Stimulated activated naive CD4-positive, alpha-beta T cell treated with Interleukin-2 at 50 U/mL for 16 hours (primary cell): ENCODE results near the gene NEUROD1.

Source experiments
- DNase-seq: peaks from one replicate; lab custom pipeline; 2025; lab: John Stamatoyannopoulos, UW

NEUROD1 gene

GRCh38 chr2:181679544-181679979 is 755 bp downstream of the NEUROD1 start:
- no peak for DNase-seq

- no peak for DNase-seq
Measured at GRCh38 chr2:181678861-181679543, 1.3 kb downstream of the NEUROD1 start.

- peak; percentile 20 for DNase-seq
Measured at GRCh38 chr2:181677912-181678586, 2.3 kb downstream of the NEUROD1 start.

DNA sequence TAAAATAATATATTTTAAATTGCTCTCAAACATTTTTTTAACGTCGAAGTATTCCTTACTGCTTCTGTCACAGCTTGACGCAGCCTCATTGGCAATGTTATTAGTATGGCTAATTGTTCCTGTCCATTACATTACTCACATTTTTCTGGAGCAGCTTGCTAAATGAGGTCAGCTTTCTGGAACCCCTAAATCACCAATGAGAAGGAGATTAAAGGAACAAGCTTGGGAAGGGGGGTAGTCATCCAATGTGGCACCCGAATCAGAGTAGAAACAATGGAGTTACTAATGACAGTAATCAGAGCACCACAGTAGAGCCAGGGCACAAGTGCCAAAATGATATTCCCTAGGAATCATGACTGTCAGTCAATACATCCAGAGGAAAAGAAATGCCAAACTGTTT is 5.1 kb downstream of the NEUROD1 start:
- DNase-seq: no peak

DNA sequence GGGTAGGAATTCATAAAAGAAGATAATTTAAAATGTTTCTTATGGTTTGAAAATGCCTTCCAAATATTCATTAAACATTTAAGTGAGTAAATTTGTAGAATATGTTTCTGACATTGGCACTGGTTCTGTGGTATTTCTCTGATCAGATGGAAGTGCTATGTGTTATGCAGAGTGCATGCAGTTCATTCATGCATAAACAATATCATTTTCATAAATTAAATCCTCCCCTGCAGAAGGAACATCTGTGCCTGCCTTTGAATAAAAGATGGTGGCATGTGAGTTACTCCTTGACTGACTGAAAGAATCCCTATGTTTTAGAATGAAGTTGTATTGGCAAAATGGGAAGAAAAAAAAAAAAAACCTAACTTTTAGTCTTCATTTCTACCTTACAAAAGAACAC is 5.9 kb downstream of the NEUROD1 start:
- no peak for DNase-seq

DNA sequence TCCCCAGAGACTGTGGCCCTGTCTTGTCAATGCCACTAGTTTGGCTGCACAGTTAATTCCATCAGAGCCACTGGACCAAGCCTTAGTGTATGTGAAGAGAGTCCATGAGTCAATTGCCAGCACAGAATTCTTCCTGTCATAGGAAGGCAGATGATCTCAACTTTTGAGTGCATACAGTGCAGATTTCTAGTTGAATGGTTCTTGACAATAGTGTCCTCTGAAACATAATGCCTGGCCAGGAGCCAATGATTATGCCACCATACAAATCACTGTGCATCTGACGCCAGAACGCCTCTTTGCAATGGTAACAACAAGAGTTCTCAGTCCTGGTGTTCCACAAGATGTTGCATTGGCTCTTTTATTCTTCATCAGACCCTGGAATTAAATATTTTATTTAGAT is 7.1 kb downstream of the NEUROD1 start:
- DNase-seq: no peak

DNA sequence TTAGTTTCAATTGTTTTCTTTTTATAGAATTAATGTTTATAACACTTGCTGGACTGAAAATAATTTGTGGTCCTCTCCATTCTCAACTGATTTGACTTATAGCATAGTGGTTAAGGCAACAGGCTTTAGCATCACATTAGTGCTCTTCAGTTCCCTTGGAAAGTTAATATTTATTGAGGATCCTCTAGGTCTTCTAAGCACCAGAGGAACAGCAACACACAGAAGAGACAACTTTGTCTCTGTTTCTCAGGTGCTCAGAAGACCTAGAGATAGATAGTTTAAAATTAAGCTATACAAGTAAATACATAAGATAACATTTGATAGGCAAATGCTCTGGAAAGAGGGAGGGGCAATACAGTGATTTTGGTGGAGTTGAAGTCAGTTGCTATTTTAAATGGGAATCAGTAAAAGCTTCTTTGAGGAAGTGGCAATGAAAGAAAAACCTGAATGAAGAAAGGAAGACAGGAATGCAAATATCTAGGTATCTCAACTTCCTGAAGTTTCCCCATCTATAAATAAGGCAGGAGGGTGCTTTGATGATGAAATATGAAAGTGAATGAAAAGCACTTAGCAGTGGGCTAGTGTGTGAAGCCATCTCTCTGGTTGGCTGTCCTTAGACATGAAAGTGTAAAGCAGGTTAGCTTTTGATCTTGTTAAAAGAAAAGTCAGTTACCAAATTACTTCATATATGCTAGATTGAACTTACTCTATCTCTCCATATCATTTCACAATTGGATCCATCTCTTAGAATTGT is 7.9 kb downstream of the NEUROD1 start:
- DNase-seq: no peak

DNA sequence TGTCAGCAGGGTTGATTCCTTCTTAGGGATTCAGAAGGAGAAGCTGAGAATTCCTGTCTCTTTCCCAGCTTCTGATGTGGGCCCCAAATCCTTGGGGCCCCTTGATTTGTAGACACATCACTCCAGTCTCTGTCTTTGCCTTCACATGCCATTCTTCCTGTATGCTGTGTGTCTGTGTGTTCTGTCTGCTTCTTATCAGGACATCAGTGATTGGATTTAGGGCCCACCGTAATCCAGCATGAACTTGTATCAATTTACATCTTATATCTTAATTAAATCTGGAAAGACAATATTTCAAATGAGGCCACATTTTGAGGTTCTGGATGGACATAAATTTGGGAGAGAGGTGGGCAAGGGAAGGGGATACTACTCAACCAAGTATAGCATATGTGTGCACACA is 9.7 kb downstream of the NEUROD1 start:
- no peak for DNase-seq

DNA sequence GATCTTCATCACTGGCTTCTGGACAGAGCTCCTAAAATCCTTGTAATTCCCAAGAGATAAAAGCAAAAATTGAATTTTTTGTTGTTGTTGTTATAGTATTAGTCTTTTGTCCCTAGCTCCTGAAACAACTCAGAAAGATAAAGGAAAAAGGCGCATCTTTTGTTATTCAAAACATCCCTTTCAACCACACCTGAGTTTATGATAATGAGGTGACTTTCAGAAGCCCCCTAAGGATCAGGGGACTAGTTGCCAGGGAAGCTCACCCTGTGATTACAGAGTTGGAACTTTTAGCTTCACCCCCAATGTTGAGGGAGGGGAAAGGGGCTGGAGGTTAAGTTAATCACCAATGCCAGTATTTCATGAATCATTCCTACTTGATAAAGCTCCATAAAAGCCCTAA is 13.1 kb downstream of the NEUROD1 start:
- no peak for DNase-seq

DNA sequence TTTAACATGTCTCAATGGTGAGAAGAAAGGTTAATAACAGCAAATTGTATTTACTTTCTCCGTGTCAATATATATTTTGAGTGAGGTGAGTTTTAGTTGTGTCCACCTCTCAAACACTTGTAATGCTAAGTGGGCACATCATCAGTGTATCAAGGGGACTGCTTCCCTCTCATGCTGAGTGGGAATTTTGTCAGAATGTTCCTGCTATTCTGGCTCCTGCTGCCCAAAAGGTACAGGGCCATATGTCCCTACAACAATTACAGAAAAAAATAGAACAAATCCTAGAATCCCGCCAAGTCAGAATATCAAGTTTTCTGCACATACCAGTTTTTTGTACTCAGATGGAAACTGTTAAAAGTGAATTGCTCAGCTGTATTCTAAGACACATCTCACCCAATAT is 18.0 kb downstream of the NEUROD1 start:
- DNase-seq: no peak

GRCh38 chr2:181660181-181660580 is 20.1 kb downstream of the NEUROD1 start:
- no peak for DNase-seq

GRCh38 chr2:181658444-181658843 is 21.9 kb downstream of the NEUROD1 start:
- DNase-seq: no peak

DNA sequence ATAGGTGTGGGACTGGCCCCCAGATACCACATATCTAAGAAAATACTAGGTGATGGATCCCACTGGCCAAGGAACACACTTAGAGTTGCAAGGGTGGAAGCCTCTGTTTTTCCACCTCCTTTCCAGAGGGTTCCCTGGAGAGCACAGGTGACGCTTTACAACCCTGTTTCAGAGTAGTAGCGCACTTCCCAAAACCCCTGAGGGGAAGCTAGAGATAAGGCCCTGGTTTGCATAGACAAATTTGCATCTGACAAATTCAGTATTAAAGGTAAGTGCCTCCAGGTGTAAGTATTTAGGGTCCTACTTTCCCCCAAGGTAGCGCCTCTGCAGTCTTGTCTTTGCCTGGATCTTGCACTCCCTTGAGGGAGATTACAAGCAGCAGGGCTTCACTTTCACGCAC is 22.9 kb downstream of the NEUROD1 start:
- DNase-seq: no peak

- no peak for DNase-seq
Measured at GRCh38 chr2:181656450-181657291, 23.6 kb downstream of the NEUROD1 start, which contains the start of gene CERKL. CERKL (minus strand) TSS chr2:181657105; CDS start chr2:181657006, 99 bp downstream.

GRCh38 chr2:181655519-181655918 is 24.8 kb downstream of the NEUROD1 start:
- no peak for DNase-seq

DNA sequence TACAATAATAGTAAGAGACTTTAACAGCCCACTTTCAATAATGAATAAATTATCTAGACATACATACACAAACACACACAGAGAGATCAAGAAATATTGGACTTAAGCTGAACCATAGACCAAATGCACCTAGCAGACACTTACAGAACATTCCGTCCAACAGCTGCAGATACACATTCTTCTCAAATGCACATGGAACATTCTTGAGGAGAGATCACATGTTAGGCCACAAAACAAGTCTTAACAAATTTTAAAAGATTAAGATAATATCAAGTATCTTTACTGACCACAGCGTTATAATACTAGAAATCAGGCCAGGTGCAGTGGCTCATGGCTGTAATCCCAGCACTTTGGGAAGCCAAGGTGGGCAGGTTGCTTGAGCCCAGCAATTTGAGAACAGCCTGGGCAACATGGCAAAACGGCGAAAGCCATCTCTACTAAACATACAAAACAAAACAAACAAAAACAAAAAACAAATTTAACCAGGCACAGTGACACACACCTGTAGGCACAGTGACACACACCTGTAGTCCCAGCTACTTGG is 30.8 kb downstream of the NEUROD1 start:
- DNase-seq: no peak

GRCh38 chr2:181648478-181649155 is 31.7 kb downstream of the NEUROD1 start:
- no peak for DNase-seq

DNA sequence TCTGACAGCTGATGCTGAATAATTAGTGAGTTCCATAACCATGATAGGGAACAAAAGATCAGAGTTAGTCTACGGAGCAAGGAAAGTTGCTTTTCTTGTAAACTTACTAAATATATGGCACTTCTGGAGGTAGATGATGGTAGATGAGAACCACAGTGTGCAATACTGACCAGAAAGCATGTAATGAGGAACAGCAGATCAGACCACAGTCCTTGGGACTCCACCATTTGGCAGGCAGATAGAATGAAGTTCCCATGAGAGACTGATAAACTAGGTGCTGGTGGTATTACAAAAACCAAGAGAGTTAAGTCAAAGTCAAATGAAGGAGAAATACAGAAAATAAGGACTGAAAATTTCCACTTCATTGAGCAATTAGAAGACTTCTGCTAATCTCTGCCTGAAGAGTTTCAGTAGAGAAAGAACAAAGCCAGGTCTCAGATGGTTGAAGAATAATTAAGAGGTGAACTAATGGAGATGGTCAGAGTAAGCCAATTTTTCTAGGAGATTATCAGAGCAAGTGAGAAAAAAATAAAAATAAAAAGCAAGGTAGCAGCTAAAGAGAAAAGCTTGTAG is 33.8 kb downstream of the NEUROD1 start:
- no peak for DNase-seq

DNA sequence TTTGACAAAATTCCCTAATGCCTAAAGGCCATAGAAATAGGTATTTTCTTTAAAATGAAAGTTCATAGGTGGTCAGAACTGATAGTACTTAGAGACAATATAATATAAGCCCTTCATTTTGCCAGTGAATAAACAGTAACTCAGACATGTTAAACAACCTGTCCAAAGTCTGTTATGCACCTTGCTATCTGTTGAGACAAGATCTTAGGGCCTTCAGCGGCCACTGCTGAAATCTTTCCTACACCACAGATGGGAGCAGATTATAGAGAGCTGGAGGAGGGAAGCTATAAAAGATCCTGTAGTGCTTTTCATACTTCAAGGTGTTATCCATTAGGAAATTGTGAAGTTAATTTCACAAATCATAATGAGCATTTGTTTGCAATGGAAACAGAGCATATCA is 37.2 kb downstream of the NEUROD1 start:
- DNase-seq: no peak

DNA sequence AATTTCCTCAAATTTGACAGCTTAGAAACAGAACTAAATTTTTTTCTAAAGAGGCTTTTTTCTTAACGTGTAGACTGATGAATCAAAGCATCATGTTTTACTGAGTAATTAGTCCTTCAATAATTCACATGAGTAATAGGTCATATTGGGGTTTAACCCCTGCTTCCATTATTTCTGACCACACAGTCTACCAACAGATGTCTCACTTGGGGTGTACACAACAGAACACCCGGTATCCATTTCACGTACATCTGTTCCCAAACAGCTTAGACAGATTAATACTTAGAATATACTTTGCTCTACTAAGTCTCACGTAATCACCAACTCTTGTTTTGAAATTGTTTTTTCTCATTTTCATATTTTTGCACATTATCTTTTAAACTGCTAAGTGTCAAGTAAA is 38.2 kb downstream of the NEUROD1 start:
- no peak for DNase-seq

- no peak for DNase-seq
Measured at GRCh38 chr2:181639686-181640085, 40.6 kb downstream of the NEUROD1 start.
